ENCODE measurements around the gene OR13J1. TPM values are rescaled to one million over a fixed set of nuclear protein-coding genes. Genes with fewer than 3 reads are reported as not detected.

Gene OR13J1
- total RNA-seq, 1 donor = not detected

DNA sequence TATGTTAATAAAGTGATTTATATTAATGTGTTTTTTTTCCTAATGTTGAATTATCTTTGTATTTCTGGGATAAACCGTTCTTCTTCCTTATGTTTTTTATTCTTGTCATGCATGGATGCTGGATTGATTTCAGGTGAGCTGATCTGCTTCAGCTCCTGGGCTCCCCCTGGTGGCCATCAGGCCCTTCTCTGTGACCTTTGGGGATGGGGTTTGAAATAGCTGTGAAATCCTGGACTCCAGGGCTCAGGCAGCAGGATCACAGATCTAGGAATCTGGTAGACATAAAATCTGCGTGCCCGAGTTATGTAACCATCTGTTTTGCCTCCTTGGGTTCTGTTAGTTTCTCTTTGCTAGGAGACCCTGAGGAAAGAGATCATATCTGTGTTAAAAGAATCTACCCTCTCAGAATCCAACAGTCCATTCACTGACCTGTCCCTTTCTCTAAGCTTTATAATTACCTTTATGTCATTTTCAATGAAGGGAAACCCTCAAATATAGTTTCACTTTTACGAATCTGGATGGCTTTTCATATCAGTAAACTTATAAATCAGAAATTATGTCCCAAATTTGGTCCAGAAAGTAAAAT, 12.2 kb upstream of the OR13J1 start:
- H3K4me3 ChIP-seq (ENCODE audit: low read depth, low read length) = no peak overlapping the region
- peak; percentile 82 for DNase-seq (ENCODE audit: low read depth)
- TF ChIP-seq CTCF (IDR thresholded peaks at IDR 0.05; ENCODE audit: insufficient read depth, low read length) = peak; percentile 99

- no peak overlapping the region for H3K4me3 ChIP-seq (ENCODE audit: low read depth, low read length)
- DNase-seq (ENCODE audit: low read depth) = no peak
- TF ChIP-seq CTCF (IDR thresholded peaks at IDR 0.05; ENCODE audit: insufficient read depth, low read length) = no peak
Measured at GRCh38 chr9:35872505-35872904, 2.3 kb upstream of the OR13J1 start.

DNA sequence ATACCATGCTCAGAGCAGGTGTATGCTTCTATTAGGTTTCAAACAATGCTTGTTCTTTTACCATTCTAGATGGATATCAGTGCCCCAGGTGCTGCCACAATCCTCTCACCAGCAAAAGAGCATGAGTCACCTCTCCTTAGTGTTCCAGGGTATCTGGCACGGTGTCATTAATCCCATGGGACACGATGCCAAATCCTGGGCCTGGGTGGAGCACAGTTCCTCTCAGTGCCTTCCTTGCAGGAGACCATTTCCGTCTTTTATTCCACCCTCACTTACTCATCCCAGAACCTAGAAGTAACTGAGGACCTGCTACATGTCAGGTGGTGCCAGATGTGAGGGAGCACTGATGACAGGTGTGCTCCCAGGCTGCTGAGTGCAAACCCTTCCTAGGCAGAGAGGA, 1.3 kb upstream of the OR13J1 start:
- no peak overlapping the region for H3K4me3 ChIP-seq (ENCODE audit: low read depth, low read length)
- no peak for TF ChIP-seq CTCF (IDR thresholded peaks at IDR 0.05; ENCODE audit: insufficient read depth, low read length)
- no peak for DNase-seq (ENCODE audit: low read depth)

DNA sequence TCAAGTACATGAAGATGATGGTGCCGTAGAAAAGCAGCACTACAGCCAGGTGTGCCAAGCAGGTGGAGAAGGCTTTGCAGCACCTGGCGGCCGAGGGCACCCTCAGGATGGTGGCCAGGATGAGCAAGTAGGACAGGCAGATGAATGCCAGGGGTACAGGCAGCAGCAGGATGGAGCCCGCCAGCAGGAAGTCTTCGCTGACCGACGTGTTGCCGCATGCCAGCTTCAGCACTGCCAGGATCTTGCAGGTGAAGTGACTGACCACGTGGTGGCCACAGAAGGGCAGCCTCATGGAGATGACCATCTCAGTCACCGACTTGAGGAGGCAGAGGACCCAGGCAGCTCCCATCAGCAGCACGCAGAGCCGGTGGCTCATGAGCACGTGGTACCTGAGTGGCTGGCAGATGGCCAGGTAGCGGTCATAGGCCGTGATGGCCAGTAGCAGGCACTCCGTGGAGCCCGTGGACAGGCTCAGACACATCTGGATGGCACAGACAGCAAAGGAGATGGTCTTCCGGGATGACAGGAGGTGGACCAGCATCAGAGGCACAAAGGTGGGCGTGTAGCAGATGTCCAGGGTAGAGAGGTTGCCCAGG, 482 bp downstream of the OR13J1 start:
- no peak for TF ChIP-seq CTCF (IDR thresholded peaks at IDR 0.05; ENCODE audit: insufficient read depth, low read length)
- no peak for DNase-seq (ENCODE audit: low read depth)
- no peak overlapping the region for H3K4me3 ChIP-seq (ENCODE audit: low read depth, low read length)

DNA sequence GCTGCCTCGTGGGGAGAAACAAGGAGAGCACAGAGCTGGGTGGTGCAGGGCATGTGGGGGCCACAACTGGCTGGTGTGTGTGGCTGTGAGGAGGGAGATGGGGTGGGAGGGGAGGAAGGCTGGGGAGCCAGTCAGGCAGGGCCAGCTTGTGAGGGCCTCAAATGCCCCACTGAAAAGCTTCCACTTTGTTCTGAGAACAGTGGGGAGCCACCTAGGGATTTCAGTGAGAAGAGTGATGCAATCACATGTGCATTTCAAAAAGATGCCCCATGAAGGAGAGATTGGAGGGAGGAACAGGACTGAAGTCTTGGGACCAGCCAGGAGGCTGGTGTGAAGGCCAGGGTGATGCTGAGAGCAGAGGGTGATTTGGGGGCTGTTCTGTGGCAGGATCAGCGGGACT, 1.3 kb downstream of the OR13J1 start:
- no peak for TF ChIP-seq CTCF (IDR thresholded peaks at IDR 0.05; ENCODE audit: insufficient read depth, low read length)
- no peak for DNase-seq (ENCODE audit: low read depth)
- H3K4me3 ChIP-seq (ENCODE audit: low read depth, low read length) = no peak overlapping the region

DNA sequence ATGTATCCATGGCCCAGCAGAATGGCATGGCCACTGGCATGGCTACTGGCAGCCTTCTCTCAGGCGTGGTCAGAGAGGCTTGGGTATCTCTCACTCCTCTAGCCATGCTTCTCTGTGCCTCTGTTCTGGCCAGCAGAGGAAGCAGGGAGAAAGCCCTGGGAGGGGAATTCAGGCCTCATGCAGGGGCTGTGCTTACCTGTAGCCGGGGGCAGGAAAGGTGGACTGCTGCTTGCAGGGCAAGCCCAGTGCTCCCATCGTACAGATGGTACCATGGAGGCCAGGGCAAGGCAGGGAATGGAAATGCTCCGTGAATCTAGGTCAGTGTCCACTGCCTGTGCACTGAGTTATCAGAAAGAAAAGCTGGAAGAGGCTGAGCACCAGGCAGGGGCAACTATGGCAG, 2.7 kb downstream of the OR13J1 start:
- H3K4me3 ChIP-seq (ENCODE audit: low read depth, low read length) = no peak overlapping the region
- DNase-seq (ENCODE audit: low read depth) = no peak
- TF ChIP-seq CTCF (IDR thresholded peaks at IDR 0.05; ENCODE audit: insufficient read depth, low read length) = no peak
